ENCODE measurements around the gene SLC9A8. TPM values are rescaled to one million over a fixed set of nuclear protein-coding genes. Genes with fewer than 3 reads are reported as not detected.
A peak's percentile ranks its signal among the peaks of the same experiment; 100 is the strongest.
"Not testable (repeated sequence)": the region's sequence is repeated elsewhere in the genome, so short reads cannot be mapped to it uniquely, and the experiment has no call there.

The SLC9A8 gene
- total RNA-seq, 4 donors from 2014 or later: 12.4 to 20.4 (median 15.1) TPM

GRCh38 chr20:49770634-49771033, 42.0 kb upstream of the SLC9A8 start:
- Histone ChIP-seq H3K4me3 (no peak overlapping the region), H3K27me3 (no peaks in the 10 kb centered on the region), H3K36me3 (no peaks in the 10 kb centered on the region), H3K27ac (peak overlapping the region in 2 of 4 donors; percentile 82 to 90), H3K9me3 (no peaks in the 10 kb centered on the region), H3K4me1 (peaks cover 44 to 70% of the 10 kb centered on the region in 2 donors)
- DNase-seq: no peak
- TF ChIP-seq POLR2A (IDR thresholded peaks at IDR 0.05): no peak
- no peak for TF ChIP-seq CTCF (IDR thresholded peaks at IDR 0.05 in 4 of 5, conservative IDR thresholded peaks at IDR 0.05 in 1 of 5)
- intact Hi-C loops (cut with DNase I; ENCODE audit: low total_unique reads) (loop anchor here (5.0 kb wide), 1 partner anchor 83 kb away; no protein-coding TSS in a partner anchor), in situ Hi-C loops (cut with MboI; ENCODE audit: low sequenced_read_pairs in 4 of 4) (no loop called here)
- no peak for ATAC-seq

GRCh38 chr20:49774213-49774612, 38.4 kb upstream of the SLC9A8 start:
- DNase-seq; H3K27me3 ChIP-seq; H3K9me3 ChIP-seq; H3K36me3 ChIP-seq; H3K4me3 ChIP-seq; in situ Hi-C loops (cut with MboI; ENCODE audit: low sequenced_read_pairs in 4 of 4); ATAC-seq: not testable (repeated sequence)
- peaks cover 38 to 55% of the 10 kb centered on the region in 2 donors for H3K4me1 ChIP-seq
- intact Hi-C loops (cut with DNase I; ENCODE audit: low total_unique reads): loop anchor here (2.0 to 5.0 kb wide), 2 partner anchors 57 to 87 kb away; no protein-coding TSS in a partner anchor
- peak overlapping the region; percentile 83 to 89 (median 86) for H3K27ac ChIP-seq

- H3K4me1 ChIP-seq: peaks cover 32 to 44% of the 10 kb centered on the region in 2 donors
- TF ChIP-seq POLR2A (IDR thresholded peaks at IDR 0.05) (peak in 1 of 2 donors; percentile 3), CTCF (IDR thresholded peaks at IDR 0.05 in 4 of 5, conservative IDR thresholded peaks at IDR 0.05 in 1 of 5) (no peak)
- H3K4me3 ChIP-seq: no peak overlapping the region
- no peaks in the 10 kb centered on the region for H3K36me3 ChIP-seq
- intact Hi-C loops (cut with DNase I; ENCODE audit: low total_unique reads): loop anchor here (2.0 kb wide), 1 partner anchor 58 kb away; no protein-coding TSS in a partner anchor
- no peaks in the 10 kb centered on the region for H3K9me3 ChIP-seq
- H3K27me3 ChIP-seq: no peaks in the 10 kb centered on the region
- ATAC-seq: peak; percentile 92 to 93
- peak overlapping the region; percentile 83 to 89 (median 86) for H3K27ac ChIP-seq
- in situ Hi-C loops (cut with MboI; ENCODE audit: low sequenced_read_pairs in 4 of 4): no loop called here
- DNase-seq: peak; percentile 84 to 95
These were observed 37.4 kb upstream of the SLC9A8 start for GRCh38 chr20:49775229-49775693.

GRCh38 chr20:49779972-49780371, 32.7 kb upstream of the SLC9A8 start:
- Histone ChIP-seq H3K36me3 (no peaks in the 10 kb centered on the region), H3K27me3 (no peaks in the 10 kb centered on the region), H3K9me3 (no peaks in the 10 kb centered on the region), H3K4me1 (peaks cover 13 to 24% of the 10 kb centered on the region in 2 donors), H3K27ac (no peak overlapping the region), H3K4me3 (no peak overlapping the region)
- intact Hi-C loops (cut with DNase I; ENCODE audit: low total_unique reads) (no loop called here), in situ Hi-C loops (cut with MboI; ENCODE audit: low sequenced_read_pairs in 4 of 4) (no loop called here)
- TF ChIP-seq CTCF (IDR thresholded peaks at IDR 0.05 in 4 of 5, conservative IDR thresholded peaks at IDR 0.05 in 1 of 5) (no peak), POLR2A (IDR thresholded peaks at IDR 0.05) (no peak)
- DNase-seq: no peak
- no peak for ATAC-seq

DNA sequence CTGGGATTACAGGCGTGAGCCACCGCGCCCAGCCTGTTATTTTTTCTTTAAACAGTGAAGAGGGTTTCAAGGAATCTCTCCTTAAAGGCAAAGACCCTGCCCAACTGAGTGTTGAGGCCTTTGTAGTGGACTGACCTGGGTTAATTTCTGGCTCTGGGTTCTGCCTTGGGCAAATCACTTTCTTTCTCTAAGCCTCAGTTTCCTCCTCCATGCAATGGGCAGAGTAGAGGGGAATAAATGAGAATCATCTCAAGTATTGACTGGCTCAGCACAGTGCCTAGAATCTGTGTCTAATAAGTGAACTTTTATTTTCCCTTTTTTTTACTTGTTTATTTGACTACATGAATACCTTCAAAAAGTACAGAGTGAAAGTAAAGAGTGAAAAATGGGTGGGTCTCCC, 31.0 kb upstream of the SLC9A8 start:
- Histone ChIP-seq H3K27me3 (no peaks in the 10 kb centered on the region), H3K4me3 (no peak overlapping the region), H3K27ac (no peak overlapping the region), H3K9me3 (no peaks in the 10 kb centered on the region), H3K36me3 (no peaks in the 10 kb centered on the region), H3K4me1 (peaks cover 0 to 7% of the 10 kb centered on the region in 2 donors)
- TF ChIP-seq CTCF (IDR thresholded peaks at IDR 0.05 in 4 of 5, conservative IDR thresholded peaks at IDR 0.05 in 1 of 5) (no peak), POLR2A (IDR thresholded peaks at IDR 0.05) (no peak)
- ATAC-seq (no peak), DNase-seq (no peak)
- in situ Hi-C loops (cut with MboI; ENCODE audit: low sequenced_read_pairs in 4 of 4): no loop called here
- intact Hi-C loops (cut with DNase I; ENCODE audit: low total_unique reads): no loop called here

- H3K9me3 ChIP-seq; H3K4me3 ChIP-seq; DNase-seq; intact Hi-C loops (cut with DNase I; ENCODE audit: low total_unique reads); H3K36me3 ChIP-seq; in situ Hi-C loops (cut with MboI; ENCODE audit: low sequenced_read_pairs in 4 of 4); ATAC-seq; H3K27me3 ChIP-seq; H3K27ac ChIP-seq; H3K4me1 ChIP-seq: not testable (repeated sequence)
These were observed 30.2 kb upstream of the SLC9A8 start for GRCh38 chr20:49782439-49782838.

- H3K4me3 ChIP-seq; ATAC-seq; H3K36me3 ChIP-seq; H3K27me3 ChIP-seq; H3K9me3 ChIP-seq; DNase-seq; H3K4me1 ChIP-seq; intact Hi-C loops (cut with DNase I; ENCODE audit: low total_unique reads); H3K27ac ChIP-seq; in situ Hi-C loops (cut with MboI; ENCODE audit: low sequenced_read_pairs in 4 of 4): not testable (repeated sequence)
These were observed 29.3 kb upstream of the SLC9A8 start for GRCh38 chr20:49783021-49783995.

Measured in gastrocnemius medialis (tissue), 4 donors.